CD8-positive, alpha-beta memory T cell (primary cell): ENCODE measurements around the gene CCNB2. TPM values are rescaled to one million over a fixed set of nuclear protein-coding genes. Genes with fewer than 3 reads are reported as not detected.

Experiments used
- CTCF ChIA-PET: fragments of 350-600 bp; sonication (Branson Sonifier 250); formaldehyde crosslinking; loops from one replicate; lab custom pipeline; 2021; ENCODE audit warnings: antibody characterized with exemption; lab: Charles Lee
- POLR2A ChIA-PET: fragments of 350-600 bp; sonication (Branson Sonifier 250); formaldehyde crosslinking; loops from one replicate; lab custom pipeline; 2021; ENCODE audit warnings: antibody characterized with exemption; lab: Charles Lee
- DNase-seq, 5 donors: peaks; one replicate each; pipeline versions ENCODE4 v3.0.0 to v3.0.0-alpha.2; 2020 to 2022; ENCODE audit warnings: mixed read lengths in 1 of 5
- H3K27ac ChIP-seq: one replicate; pipeline ENCODE4 v1.7.0; 2013; ENCODE audit warnings: low read depth, mild to moderate bottlenecking, low read length, moderate library complexity
- H3K27me3 ChIP-seq: 2 replicates; pipeline ENCODE4 v1.7.0; 2013; ENCODE audit warnings: low read length, mild to moderate bottlenecking; ENCODE audit not compliant: insufficient read depth, poor library complexity, severe bottlenecking
- H3K36me3 ChIP-seq: 2 replicates; pipeline ENCODE4 v1.7.0; 2013; ENCODE audit warnings: mild to moderate bottlenecking, low read length, moderate library complexity; ENCODE audit not compliant: insufficient read depth
- H3K4me1 ChIP-seq: 2 replicates; pipeline ENCODE4 v1.7.0; 2013; ENCODE audit warnings: mild to moderate bottlenecking, low read length, moderate library complexity; ENCODE audit not compliant: insufficient read depth
- H3K4me3 ChIP-seq: 2 replicates; pipeline ENCODE4 v1.7.0; 2013; ENCODE audit warnings: mild to moderate bottlenecking, low read length
- H3K9me3 ChIP-seq: 2 replicates; pipeline ENCODE4 v1.7.0; 2013; ENCODE audit warnings: mild to moderate bottlenecking, low read length
- H3K27ac Mint-ChIP-seq, 8 donors: one replicate each; pipeline ENCODE4 v1.8.0; 2020 to 2021; ENCODE audit warnings: mixed read lengths in 8 of 8, mild to moderate bottlenecking in 6 of 8, inconsistent platforms in 3 of 8, moderate library complexity in 3 of 8
- H3K27me3 Mint-ChIP-seq, 2 donors: one replicate each; pipeline ENCODE4 v1.8.0; 2020 to 2021; ENCODE audit warnings: mixed read lengths in 2 of 2, mild to moderate bottlenecking in 1 of 2, moderate library complexity in 1 of 2
- H3K36me3 Mint-ChIP-seq, 3 donors: one replicate each; pipeline ENCODE4 v1.8.0; 2020 to 2021; ENCODE audit warnings: mixed read lengths in 3 of 3, inconsistent platforms in 1 of 3, mild to moderate bottlenecking in 1 of 3
- H3K4me1 Mint-ChIP-seq, 3 donors: one replicate each; pipeline ENCODE4 v1.8.0; 2020 to 2021; ENCODE audit warnings: mixed read lengths in 3 of 3, inconsistent platforms in 1 of 3, mild to moderate bottlenecking in 1 of 3
- H3K4me3 Mint-ChIP-seq, 7 donors: one replicate each; pipeline ENCODE4 v1.8.0; 2020 to 2021; ENCODE audit warnings: mixed read lengths in 7 of 7, mild to moderate bottlenecking in 6 of 7, moderate library complexity in 4 of 7, inconsistent platforms in 2 of 7
- H3K9me3 Mint-ChIP-seq, 5 donors: one replicate each; pipeline ENCODE4 v1.8.0; 2020 to 2022; ENCODE audit warnings: mixed read lengths in 5 of 5, mild to moderate bottlenecking in 3 of 5, moderate library complexity in 2 of 5, inconsistent platforms in 1 of 5
- polyA plus RNA-seq: library from polyadenylated mRNA; unstranded; fragments of 300-500 nt; fragmentation: Illumina TruSeq; gene quantifications from one replicate; pipeline ENCODE4 v1.2.3, GENCODE V29; 2021
- total RNA-seq, 2 experiments: library from RNA; stranded (reverse); gene quantifications; one replicate each; pipeline ENCODE4 v1.2.3, GENCODE V29; 2021

Gene CCNB2
- total and polyA plus RNA-seq, 3 experiments from 2014 or later, result 0.51 to 30.3 (median 28.2) TPM

DNA sequence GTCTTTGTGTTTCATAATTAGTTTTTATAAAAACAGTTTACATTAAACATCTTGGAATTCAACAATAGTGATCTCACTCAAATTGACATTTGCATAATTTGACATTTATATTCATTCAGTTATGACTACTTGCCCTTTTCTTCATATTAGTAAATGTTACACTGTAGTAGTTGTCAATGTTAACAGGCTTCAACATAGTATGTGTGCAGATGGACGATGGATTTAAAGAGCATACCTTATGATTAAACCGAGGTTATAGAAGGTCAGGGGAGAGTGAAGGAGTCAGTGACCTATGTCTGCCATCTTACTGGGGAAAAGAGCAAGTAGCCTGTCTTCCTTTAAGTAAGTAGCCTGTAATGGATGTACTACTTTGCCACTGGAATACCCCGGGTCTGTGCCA is 8.5 kb upstream of the CCNB2 start:
- no peaks in the 10 kb centered on the region for H3K27me3 Mint-ChIP-seq
- ChIA-PET POLR2A (no interaction called here), CTCF (no interaction called here)
- H3K36me3 Mint-ChIP-seq, result peaks cover 4 to 60% (median 21%) of the 10 kb centered on the region in 3 donors
- no peak for DNase-seq
- H3K4me3 Mint-ChIP-seq, result no peak overlapping the region
- peaks cover 2 to 8% (median 3%) of the 10 kb centered on the region in 3 donors for H3K4me1 Mint-ChIP-seq
- H3K9me3 ChIP-seq, result no peaks in the 10 kb centered on the region
- H3K27me3 ChIP-seq, result no peaks in the 10 kb centered on the region
- no peak overlapping the region for H3K27ac ChIP-seq
- no peak overlapping the region for H3K4me3 ChIP-seq
- no peaks in the 10 kb centered on the region for H3K9me3 Mint-ChIP-seq
- peak overlapping the region in 2 of 8 donors; percentile 18 to 19 for H3K27ac Mint-ChIP-seq
- H3K36me3 ChIP-seq, result peaks cover 24% of the 10 kb centered on the region
- H3K4me1 ChIP-seq, result peaks cover 3% of the 10 kb centered on the region

- H3K36me3 Mint-ChIP-seq, result peaks cover 0 to 33% (median 14%) of the 10 kb centered on the region in 3 donors
- ChIA-PET CTCF (no interaction called here), POLR2A (no interaction called here)
- Histone ChIP-seq H3K27me3 (no peaks in the 10 kb centered on the region), H3K27ac (no peak overlapping the region), H3K4me1 (peaks cover 6% of the 10 kb centered on the region), H3K4me3 (no peak overlapping the region), H3K9me3 (no peaks in the 10 kb centered on the region), H3K36me3 (peaks cover 10% of the 10 kb centered on the region)
- no peaks in the 10 kb centered on the region for H3K27me3 Mint-ChIP-seq
- H3K27ac Mint-ChIP-seq, result peak overlapping the region in 1 of 8 donors; percentile 30
- DNase-seq, result no peak
- H3K4me3 Mint-ChIP-seq, result no peak overlapping the region
- peaks cover 3 to 11% (median 6%) of the 10 kb centered on the region in 3 donors for H3K4me1 Mint-ChIP-seq
- no peaks in the 10 kb centered on the region for H3K9me3 Mint-ChIP-seq
Measured at GRCh38 chr15:59099162-59099685, 5.7 kb upstream of the CCNB2 start.

- Histone ChIP-seq H3K27me3 (no peaks in the 10 kb centered on the region), H3K4me3 (peak overlapping the region; percentile 78), H3K27ac (peak overlapping the region; percentile 77), H3K9me3 (no peaks in the 10 kb centered on the region), H3K4me1 (peaks cover 11% of the 10 kb centered on the region), H3K36me3 (no peaks in the 10 kb centered on the region)
- no peak for DNase-seq
- Mint-ChIP-seq H3K4me3 (peak overlapping the region; percentile 85 to 96 (median 94)), H3K36me3 (peaks cover 0 to 7% (median 7%) of the 10 kb centered on the region in 3 donors), H3K9me3 (no peaks in the 10 kb centered on the region), H3K27me3 (peaks cover 0 to 4% of the 10 kb centered on the region in 2 donors), H3K27ac (peak overlapping the region; percentile 89 to 99 (median 96)), H3K4me1 (peaks cover 13 to 21% (median 20%) of the 10 kb centered on the region in 3 donors)
- ChIA-PET POLR2A (no interaction called here), CTCF (no interaction called here)
Measured at GRCh38 chr15:59104602-59104911, 389 bp upstream of the CCNB2 start.

DNA sequence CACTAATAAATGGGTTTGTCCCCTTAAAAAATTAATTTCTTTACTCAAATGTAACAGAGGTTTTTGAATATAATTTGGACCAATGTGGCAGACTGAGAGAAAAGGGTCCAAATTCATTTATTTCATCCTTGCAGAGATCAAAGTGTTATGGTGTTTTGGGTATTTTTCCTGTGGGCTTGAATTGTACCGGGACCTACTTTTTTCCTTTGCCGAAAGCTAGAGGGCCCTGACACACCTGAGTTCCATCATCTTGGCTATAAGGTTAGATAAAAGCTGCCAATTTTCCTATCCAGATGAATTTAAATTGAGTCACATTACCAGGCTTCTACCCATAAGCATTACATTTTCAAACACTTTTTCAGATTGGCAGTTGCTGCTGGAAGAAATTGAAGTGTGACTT is 908 bp downstream of the CCNB2 start:
- H3K27me3 ChIP-seq, result no peaks in the 10 kb centered on the region
- Mint-ChIP-seq H3K27me3 (peaks cover 0 to 4% of the 10 kb centered on the region in 2 donors), H3K27ac (peak overlapping the region in 3 of 8 donors; percentile 0 to 89 (median 83)), H3K9me3 (no peaks in the 10 kb centered on the region), H3K4me3 (peak overlapping the region; percentile 85 to 96 (median 94)), H3K4me1 (peaks cover 13 to 20% (median 20%) of the 10 kb centered on the region in 3 donors), H3K36me3 (peaks cover 0 to 2% (median 0%) of the 10 kb centered on the region in 3 donors)
- ChIA-PET CTCF (interaction anchor here (1.1 kb wide), 1 partner anchor 27 kb away, joined by 3 read pairs; no protein-coding TSS in a partner anchor), POLR2A (interaction anchor here (0.6 kb wide), 1 partner anchor 471 kb away, joined by 7 read pairs; no protein-coding TSS in a partner anchor)
- peaks cover 11% of the 10 kb centered on the region for H3K4me1 ChIP-seq
- no peak for DNase-seq
- H3K36me3 ChIP-seq, result no peaks in the 10 kb centered on the region
- no peaks in the 10 kb centered on the region for H3K9me3 ChIP-seq
- peak overlapping the region; percentile 77 for H3K27ac ChIP-seq
- no peak overlapping the region for H3K4me3 ChIP-seq

GRCh38 chr15:59111251-59111650 is 6.3 kb downstream of the CCNB2 start:
- no peaks in the 10 kb centered on the region for H3K27me3 Mint-ChIP-seq
- Histone ChIP-seq H3K4me3 (no peak overlapping the region), H3K36me3 (no peaks in the 10 kb centered on the region), H3K4me1 (no peaks in the 10 kb centered on the region), H3K9me3 (no peaks in the 10 kb centered on the region), H3K27me3 (no peaks in the 10 kb centered on the region), H3K27ac (no peak overlapping the region)
- CTCF ChIA-PET, result interaction anchor here (1.4 kb wide), 1 partner anchor 417 kb away, joined by 3 read pairs; no protein-coding TSS in a partner anchor
- no peak overlapping the region for H3K27ac Mint-ChIP-seq
- H3K4me1 Mint-ChIP-seq, result peaks cover 0 to 5% (median 0%) of the 10 kb centered on the region in 3 donors
- no peaks in the 10 kb centered on the region for H3K9me3 Mint-ChIP-seq
- DNase-seq, result no peak
- H3K36me3 Mint-ChIP-seq, result no peaks in the 10 kb centered on the region
- POLR2A ChIA-PET, result no interaction called here
- H3K4me3 Mint-ChIP-seq, result no peak overlapping the region

DNA sequence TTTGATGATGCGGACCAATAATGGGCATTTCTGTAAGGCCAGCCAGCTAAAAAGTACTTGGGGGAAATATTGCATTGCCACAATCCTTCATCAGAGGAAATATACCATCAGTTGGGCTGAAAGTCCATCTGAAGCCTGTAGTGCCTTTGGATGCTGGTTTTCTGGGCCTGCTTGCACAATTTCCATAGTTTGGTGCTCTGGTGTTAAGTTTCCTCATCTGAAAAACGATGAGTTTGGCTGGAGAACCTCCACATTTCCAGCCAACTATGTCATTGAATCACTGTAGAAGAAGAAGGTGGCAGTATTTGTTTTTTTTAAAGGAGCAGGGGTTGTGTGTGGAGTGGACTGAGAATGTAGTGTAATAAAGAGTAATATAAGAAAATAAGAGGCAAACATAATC is 10.1 kb downstream of the CCNB2 start:
- Histone ChIP-seq H3K9me3 (no peaks in the 10 kb centered on the region), H3K4me3 (no peak overlapping the region), H3K36me3 (no peaks in the 10 kb centered on the region), H3K27ac (no peak overlapping the region), H3K4me1 (no peaks in the 10 kb centered on the region), H3K27me3 (no peaks in the 10 kb centered on the region)
- Mint-ChIP-seq H3K4me3 (no peak overlapping the region), H3K4me1 (peaks cover 0 to 6% (median 0%) of the 10 kb centered on the region in 3 donors), H3K9me3 (no peaks in the 10 kb centered on the region), H3K27me3 (no peaks in the 10 kb centered on the region), H3K27ac (no peak overlapping the region), H3K36me3 (no peaks in the 10 kb centered on the region)
- no peak for DNase-seq
- POLR2A ChIA-PET, result no interaction called here
- CTCF ChIA-PET, result no interaction called here

DNA sequence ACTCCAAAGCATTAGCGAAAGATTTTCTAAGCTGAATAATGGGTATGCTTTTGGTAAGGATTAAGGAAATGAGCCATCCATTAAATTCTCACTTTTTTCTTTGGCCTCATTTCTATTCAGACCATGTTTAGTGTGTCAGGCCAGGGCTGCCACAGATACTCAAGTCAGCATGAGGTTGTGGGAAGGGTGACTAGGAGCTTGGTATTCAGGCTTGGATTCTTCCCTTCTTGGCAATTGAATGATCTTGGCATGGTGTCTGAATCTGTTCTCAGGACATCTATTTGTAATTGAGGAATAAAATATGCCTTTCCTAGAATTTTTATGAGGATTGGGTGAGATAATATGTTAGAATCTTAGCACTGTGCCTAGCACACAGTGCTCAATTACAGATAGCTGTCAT is 11.2 kb downstream of the CCNB2 start:
- no peak overlapping the region for H3K4me3 Mint-ChIP-seq
- peaks cover 0 to 5% (median 0%) of the 10 kb centered on the region in 3 donors for H3K4me1 Mint-ChIP-seq
- Histone ChIP-seq H3K27me3 (no peaks in the 10 kb centered on the region), H3K9me3 (no peaks in the 10 kb centered on the region), H3K36me3 (no peaks in the 10 kb centered on the region), H3K4me1 (no peaks in the 10 kb centered on the region), H3K4me3 (no peak overlapping the region), H3K27ac (no peak overlapping the region)
- no peak overlapping the region for H3K27ac Mint-ChIP-seq
- no peaks in the 10 kb centered on the region for H3K9me3 Mint-ChIP-seq
- POLR2A ChIA-PET, result no interaction called here
- H3K27me3 Mint-ChIP-seq, result no peaks in the 10 kb centered on the region
- CTCF ChIA-PET, result no interaction called here
- H3K36me3 Mint-ChIP-seq, result no peaks in the 10 kb centered on the region
- no peak for DNase-seq

DNA sequence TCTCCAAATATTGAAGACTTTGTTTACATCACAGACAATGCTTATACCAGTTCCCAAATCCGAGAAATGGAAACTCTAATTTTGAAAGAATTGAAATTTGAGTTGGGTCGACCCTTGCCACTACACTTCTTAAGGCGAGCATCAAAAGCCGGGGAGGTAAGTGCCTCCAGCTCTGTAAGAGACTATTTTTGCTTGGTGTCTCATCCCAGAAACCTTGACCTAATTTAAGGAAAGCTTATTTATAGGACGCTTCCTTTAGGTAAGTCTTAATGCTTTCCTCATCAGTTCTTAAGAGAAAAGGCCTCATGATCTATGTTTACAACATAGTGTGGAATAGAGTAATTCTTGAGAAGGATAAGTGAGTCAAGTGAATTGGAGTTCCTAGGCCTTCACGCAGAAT is 11.8 kb downstream of the CCNB2 start:
- Mint-ChIP-seq H3K4me3 (no peak overlapping the region), H3K27ac (no peak overlapping the region), H3K9me3 (no peaks in the 10 kb centered on the region), H3K36me3 (no peaks in the 10 kb centered on the region), H3K27me3 (no peaks in the 10 kb centered on the region), H3K4me1 (peaks cover 0 to 5% (median 0%) of the 10 kb centered on the region in 3 donors)
- no peaks in the 10 kb centered on the region for H3K4me1 ChIP-seq
- no peak for DNase-seq
- POLR2A ChIA-PET, result no interaction called here
- H3K9me3 ChIP-seq, result no peaks in the 10 kb centered on the region
- H3K27ac ChIP-seq, result no peak overlapping the region
- H3K36me3 ChIP-seq, result no peaks in the 10 kb centered on the region
- CTCF ChIA-PET, result no interaction called here
- no peak overlapping the region for H3K4me3 ChIP-seq
- H3K27me3 ChIP-seq, result no peaks in the 10 kb centered on the region
